ENCODE data around the gene TIMM50. TPM values are rescaled to one million over a fixed set of nuclear protein-coding genes. Genes with fewer than 3 reads are reported as not detected.

The TIMM50 gene
- total and polyA plus RNA-seq, 2 of the 13 experiments (the other 11 are each of a cell fraction or from before 2014, with no cell fraction given): 91.1 to 92.5 TPM

DNA sequence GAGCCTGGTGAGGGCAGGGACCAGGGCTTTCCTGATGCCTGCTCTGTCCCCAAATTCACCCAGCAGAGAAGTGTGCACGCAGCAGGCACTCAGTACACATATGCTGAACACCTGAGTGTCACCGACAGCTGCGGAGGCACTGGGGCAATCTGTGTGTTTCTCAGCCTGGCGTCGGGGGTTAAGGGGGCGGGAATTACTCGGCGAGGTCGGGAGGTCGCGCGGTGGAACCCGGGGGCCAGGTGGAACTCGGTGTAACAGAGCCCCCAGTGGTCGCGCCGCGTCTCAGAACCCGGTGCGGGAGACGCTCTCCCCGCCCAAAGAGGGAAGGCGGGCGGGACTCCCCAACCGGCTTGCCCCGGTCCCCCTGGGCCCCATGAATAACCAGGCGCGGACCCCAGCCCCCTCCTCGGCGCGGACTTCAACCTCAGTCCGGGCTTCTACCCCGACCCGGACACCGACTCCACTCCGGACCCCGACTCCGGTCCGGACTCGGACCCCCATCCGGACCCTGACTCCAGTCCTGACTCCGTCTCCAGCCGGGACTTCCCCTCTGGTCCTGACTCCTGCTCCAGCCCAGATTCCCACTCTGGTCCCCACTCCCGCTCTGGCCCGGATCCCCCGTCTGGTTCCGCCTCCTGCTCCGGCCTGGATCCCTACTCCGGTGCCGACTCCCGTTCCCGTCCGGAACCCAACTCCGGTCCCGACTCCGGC is 34.4 kb downstream of the TIMM50 start, which contains the start of gene SELENOV (continued):
- TF ChIP-seq, protein P1, sequence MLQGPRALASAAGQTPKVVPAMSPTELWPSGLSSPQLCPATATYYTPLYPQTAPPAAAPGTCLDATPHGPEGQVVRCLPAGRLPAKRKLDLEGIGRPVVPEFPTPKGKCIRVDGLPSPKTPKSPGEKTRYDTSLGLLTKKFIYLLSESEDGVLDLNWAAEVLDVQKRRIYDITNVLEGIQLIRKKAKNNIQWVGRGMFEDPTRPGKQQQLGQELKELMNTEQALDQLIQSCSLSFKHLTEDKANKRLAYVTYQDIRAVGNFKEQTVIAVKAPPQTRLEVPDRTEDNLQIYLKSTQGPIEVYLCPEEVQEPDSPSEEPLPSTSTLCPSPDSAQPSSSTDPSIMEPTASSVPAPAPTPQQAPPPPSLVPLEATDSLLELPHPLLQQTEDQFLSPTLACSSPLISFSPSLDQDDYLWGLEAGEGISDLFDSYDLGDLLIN (CRISPR knock-in tag; IDR thresholded peaks at IDR 0.05; ENCODE audit: borderline replicate concordance): 0 out of 2 replicates have a peak, but pooled peaks have one; percentile 36
- TF ChIP-seq, protein P2, sequence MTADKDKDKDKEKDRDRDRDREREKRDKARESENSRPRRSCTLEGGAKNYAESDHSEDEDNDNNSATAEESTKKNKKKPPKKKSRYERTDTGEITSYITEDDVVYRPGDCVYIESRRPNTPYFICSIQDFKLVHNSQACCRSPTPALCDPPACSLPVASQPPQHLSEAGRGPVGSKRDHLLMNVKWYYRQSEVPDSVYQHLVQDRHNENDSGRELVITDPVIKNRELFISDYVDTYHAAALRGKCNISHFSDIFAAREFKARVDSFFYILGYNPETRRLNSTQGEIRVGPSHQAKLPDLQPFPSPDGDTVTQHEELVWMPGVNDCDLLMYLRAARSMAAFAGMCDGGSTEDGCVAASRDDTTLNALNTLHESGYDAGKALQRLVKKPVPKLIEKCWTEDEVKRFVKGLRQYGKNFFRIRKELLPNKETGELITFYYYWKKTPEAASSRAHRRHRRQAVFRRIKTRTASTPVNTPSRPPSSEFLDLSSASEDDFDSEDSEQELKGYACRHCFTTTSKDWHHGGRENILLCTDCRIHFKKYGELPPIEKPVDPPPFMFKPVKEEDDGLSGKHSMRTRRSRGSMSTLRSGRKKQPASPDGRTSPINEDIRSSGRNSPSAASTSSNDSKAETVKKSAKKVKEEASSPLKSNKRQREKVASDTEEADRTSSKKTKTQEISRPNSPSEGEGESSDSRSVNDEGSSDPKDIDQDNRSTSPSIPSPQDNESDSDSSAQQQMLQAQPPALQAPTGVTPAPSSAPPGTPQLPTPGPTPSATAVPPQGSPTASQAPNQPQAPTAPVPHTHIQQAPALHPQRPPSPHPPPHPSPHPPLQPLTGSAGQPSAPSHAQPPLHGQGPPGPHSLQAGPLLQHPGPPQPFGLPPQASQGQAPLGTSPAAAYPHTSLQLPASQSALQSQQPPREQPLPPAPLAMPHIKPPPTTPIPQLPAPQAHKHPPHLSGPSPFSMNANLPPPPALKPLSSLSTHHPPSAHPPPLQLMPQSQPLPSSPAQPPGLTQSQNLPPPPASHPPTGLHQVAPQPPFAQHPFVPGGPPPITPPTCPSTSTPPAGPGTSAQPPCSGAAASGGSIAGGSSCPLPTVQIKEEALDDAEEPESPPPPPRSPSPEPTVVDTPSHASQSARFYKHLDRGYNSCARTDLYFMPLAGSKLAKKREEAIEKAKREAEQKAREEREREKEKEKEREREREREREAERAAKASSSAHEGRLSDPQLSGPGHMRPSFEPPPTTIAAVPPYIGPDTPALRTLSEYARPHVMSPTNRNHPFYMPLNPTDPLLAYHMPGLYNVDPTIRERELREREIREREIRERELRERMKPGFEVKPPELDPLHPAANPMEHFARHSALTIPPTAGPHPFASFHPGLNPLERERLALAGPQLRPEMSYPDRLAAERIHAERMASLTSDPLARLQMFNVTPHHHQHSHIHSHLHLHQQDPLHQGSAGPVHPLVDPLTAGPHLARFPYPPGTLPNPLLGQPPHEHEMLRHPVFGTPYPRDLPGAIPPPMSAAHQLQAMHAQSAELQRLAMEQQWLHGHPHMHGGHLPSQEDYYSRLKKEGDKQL (CRISPR knock-in tag; IDR thresholded peaks at IDR 0.05; ENCODE audit: low read depth): no peak
- no peak for TF ChIP-seq TCF7L2 (IDR thresholded peaks at IDR 0.05; ENCODE audit: low read depth, low read length)
- TF ChIP-seq HNRNPLL (IDR thresholded peaks at IDR 0.05; ENCODE audit: low read depth, low read length, poor library complexity, severe bottlenecking): peak; percentile 34
- TF ChIP-seq PHF21A (CRISPR knock-in tag; IDR thresholded peaks at IDR 0.05): peak; percentile 53; the same call in 1 of the 2 replicates
- TF ChIP-seq FOXO4 (CRISPR knock-in tag; conservative IDR thresholded peaks at IDR 0.05): no peak
- no peak for TF ChIP-seq ZIK1 (CRISPR knock-in tag; IDR thresholded peaks at IDR 0.05; ENCODE audit: borderline replicate concordance, low read depth)
- TF ChIP-seq MYNN (CRISPR knock-in tag; IDR thresholded peaks at IDR 0.05; ENCODE audit: low read depth): no peak
- TF ChIP-seq, protein P3, sequence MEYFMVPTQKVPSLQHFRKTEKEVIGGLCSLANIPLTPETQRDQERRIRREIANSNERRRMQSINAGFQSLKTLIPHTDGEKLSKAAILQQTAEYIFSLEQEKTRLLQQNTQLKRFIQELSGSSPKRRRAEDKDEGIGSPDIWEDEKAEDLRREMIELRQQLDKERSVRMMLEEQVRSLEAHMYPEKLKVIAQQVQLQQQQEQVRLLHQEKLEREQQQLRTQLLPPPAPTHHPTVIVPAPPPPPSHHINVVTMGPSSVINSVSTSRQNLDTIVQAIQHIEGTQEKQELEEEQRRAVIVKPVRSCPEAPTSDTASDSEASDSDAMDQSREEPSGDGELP (IDR thresholded peaks at IDR 0.05; ENCODE audit: borderline replicate concordance, low read depth): no peak
- TF ChIP-seq CBFB (CRISPR knock-in tag; IDR thresholded peaks at IDR 0.05): no peak
- TF ChIP-seq NFYB (CRISPR knock-in tag; IDR thresholded peaks at IDR 0.05): no peak
- TF ChIP-seq SOX13 (IDR thresholded peaks at IDR 0.05): no peak
- TF ChIP-seq SOX13 (CRISPR knock-in tag; conservative IDR thresholded peaks at IDR 0.05 in 1 of 2, IDR thresholded peaks at IDR 0.05 in 1 of 2): no peak
- no peak for TF ChIP-seq USF2 (IDR thresholded peaks at IDR 0.05; ENCODE audit: low read depth, low read length)
- no peak for TF ChIP-seq USF2 (CRISPR knock-in tag; IDR thresholded peaks at IDR 0.05; ENCODE audit: borderline replicate concordance)
- TF ChIP-seq ZNF580 (CRISPR knock-in tag; IDR thresholded peaks at IDR 0.05; ENCODE audit: borderline replicate concordance, low read depth): no peak

Data from HepG2 (cell line).